ENCODE data around the gene PRTFDC1.

PRTFDC1 gene

DNA sequence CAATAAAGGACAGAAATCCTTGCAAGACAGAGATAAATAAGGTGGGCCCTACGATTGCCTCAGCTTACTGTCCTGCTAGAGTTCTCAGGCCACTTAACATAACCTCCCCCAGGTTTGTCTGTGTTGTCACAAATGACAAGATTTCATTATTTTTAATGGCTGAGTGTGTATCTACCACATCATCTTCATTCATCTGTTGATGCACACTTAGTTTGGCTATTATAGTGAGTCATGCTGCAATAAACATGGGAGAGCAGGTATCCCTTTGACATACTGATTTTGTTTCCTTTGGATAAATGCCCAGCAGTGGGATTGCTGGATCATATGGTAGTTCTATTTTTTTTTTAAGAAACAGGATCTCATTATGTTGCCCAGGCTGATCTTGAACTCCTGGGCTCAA is 60.6 kb downstream of the PRTFDC1 start:
- in situ Hi-C loops (cut with HindIII; ENCODE audit: low pct_ligation_motif_present, low pct_unique_long_range_greater_than_20kb, low sequenced_read_pairs): no loop called here
- DNase-seq: no peak

DNA sequence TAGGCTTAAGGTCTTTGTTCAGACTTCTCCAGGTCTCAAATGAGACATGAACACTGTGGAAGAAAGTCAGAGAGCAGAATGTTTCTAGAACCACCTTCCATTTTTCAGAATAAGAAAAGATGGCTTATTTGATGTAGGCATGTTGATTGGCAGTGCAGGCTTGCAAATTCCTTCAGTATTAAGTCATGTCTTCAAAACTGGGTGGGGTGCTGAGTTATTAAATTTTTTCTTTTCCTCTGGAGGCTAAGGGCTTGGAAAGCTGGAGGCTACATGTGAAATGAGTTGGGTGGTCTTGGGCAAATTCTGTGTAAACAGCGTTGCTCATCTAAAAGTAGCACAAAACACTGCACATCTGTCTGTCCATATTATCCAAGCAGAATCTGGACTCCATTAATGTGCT is 62.8 kb downstream of the PRTFDC1 start:
- in situ Hi-C loops (cut with HindIII; ENCODE audit: low pct_ligation_motif_present, low pct_unique_long_range_greater_than_20kb, low sequenced_read_pairs): no loop called here
- peak; percentile 29 for DNase-seq

DNA sequence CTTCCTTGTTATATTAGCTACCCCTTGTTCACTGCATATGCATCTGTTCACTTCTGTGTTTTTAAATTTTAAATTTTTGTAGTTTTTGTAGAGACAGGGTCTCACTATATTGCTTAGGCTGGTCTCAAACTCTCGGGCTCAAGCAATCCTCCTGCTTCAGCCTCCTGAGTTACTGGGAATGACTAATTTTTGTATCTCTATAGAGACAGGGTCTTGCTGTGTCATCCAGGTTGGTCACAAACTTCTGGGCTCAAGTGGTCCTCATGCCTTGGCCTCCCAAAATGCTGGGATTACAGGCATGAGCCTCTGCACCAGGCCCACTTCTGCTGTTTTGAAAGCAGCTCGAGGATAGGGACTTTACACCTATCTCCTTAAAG is 64.6 kb downstream of the PRTFDC1 start:
- DNase-seq: no peak
- in situ Hi-C loops (cut with HindIII; ENCODE audit: low pct_ligation_motif_present, low pct_unique_long_range_greater_than_20kb, low sequenced_read_pairs): no loop called here

- in situ Hi-C loops (cut with HindIII; ENCODE audit: low pct_ligation_motif_present, low pct_unique_long_range_greater_than_20kb, low sequenced_read_pairs): no loop called here
- DNase-seq: no peak
These were observed 66.1 kb downstream of the PRTFDC1 start for GRCh38 chr10:24886290-24886680.

DNA sequence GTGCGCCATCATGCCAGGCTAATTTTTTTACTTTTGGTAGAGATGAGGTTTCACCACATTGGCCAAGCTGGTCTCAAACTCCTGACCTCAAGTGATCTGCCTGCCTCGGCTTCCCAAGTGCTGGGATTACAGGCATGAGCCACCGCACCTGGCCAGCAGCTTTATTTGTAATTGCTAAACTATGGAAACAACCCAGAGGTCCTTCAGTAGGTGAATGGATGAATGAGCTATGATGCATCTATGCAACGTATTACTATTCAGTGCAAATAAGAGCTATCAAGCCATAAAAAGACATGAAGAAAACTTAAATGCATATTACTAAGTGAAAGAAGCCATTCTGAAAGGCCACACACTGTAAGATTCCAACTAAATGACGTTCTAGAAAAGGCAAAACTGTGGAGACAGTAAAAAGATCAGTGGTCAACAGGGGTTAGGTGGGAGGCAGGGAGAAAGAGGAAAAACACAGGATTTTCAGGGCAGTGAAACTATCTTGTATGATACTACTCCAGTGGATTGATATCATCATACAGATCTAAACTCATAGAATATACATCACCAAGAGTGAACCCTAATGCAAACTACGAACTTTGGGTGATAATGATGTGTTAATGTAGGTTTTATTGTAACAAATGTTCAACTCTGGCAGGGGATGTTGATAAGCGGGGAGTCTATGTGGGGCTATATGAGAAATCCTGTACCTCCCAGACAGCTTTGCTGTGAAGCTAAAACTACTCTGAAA is 66.7 kb downstream of the PRTFDC1 start:
- DNase-seq: no peak
- in situ Hi-C loops (cut with HindIII; ENCODE audit: low pct_ligation_motif_present, low pct_unique_long_range_greater_than_20kb, low sequenced_read_pairs): no loop called here

GRCh38 chr10:24884793-24885192 is 67.6 kb downstream of the PRTFDC1 start:
- in situ Hi-C loops (cut with HindIII; ENCODE audit: low pct_ligation_motif_present, low pct_unique_long_range_greater_than_20kb, low sequenced_read_pairs): no loop called here
- DNase-seq: no peak

DNA sequence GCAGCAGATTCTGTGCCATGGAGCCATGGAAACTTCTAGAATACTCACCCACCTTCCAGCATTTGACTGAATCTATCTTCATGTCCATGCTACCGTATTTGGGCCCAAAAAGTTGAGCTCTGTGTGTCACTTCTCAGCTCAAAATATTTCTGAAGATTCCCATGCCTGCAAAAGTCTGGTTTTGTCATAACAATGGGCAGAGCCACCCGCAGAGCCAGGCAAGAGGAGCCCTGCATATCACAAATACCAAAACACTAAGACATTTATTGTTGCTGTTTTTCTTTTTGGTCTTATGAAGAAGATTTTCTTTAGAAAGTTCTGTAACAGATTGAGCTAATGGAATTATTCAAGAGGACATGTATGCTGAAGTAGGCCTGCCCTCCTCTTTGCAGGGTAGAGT is 68.1 kb downstream of the PRTFDC1 start:
- in situ Hi-C loops (cut with HindIII; ENCODE audit: low pct_ligation_motif_present, low pct_unique_long_range_greater_than_20kb, low sequenced_read_pairs): no loop called here
- DNase-seq: no peak

DNA sequence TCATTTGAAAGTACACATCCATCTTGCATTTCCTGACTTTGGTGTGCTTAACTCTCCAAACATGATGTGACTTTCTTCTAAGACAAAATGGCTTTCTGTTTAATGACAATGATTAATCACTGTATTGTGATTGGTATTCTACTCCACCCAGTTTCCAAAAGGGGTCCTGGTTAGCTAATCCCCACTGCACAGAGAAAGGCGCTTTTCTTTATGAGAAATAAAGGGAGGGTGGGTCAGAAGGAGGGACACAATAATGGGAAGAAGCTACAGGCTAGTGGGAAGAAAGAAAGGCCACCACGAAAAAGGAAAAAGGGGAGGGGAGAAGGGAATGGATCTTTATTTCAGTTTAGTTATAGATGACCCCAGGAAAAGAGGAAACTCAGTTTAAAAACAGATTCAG is 69.2 kb downstream of the PRTFDC1 start:
- in situ Hi-C loops (cut with HindIII; ENCODE audit: low pct_ligation_motif_present, low pct_unique_long_range_greater_than_20kb, low sequenced_read_pairs): no loop called here
- DNase-seq: no peak

GRCh38 chr10:24882047-24882698 is 70.2 kb downstream of the PRTFDC1 start:
- in situ Hi-C loops (cut with HindIII; ENCODE audit: low pct_ligation_motif_present, low pct_unique_long_range_greater_than_20kb, low sequenced_read_pairs): no loop called here
- no peak for DNase-seq

DNA sequence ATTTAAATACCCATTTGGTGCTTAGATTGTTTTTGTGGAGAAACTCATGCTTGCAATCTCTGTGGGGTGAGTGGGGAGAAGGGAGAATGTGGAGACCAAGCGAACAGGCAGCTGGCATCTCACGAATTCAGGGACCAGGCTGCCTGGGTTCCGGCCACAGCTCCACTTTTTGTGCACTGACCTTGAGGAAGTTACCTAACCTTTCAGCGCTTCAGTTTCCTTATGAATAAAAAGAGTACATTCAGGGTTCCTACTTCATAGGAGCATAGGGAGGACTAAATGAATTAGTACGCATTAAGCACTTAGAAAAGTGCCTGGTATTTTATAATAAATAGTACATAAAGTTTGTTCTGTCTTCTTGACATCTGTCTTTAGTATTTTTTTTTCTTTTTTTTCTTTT is 72.5 kb downstream of the PRTFDC1 start:
- in situ Hi-C loops (cut with HindIII; ENCODE audit: low pct_ligation_motif_present, low pct_unique_long_range_greater_than_20kb, low sequenced_read_pairs): no loop called here
- DNase-seq: no peak

DNA sequence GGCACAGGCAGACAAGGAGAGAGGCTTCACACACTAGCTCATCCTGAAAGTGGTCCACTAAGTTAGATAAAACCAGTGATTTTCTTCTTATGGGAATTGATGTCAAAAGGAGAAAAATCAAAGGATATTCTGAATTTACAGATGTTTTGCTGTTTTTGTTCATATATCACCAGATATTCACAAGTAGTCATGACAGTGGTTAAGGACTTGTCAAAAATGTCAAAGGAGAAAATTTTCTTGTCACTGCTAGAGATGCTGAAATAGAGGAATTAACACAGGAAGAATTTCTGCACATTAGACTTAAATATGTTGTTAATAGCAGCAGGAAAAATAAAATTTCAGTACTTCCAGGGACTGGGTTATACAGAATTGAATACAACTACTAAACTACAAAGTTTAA is 78.3 kb downstream of the PRTFDC1 start:
- in situ Hi-C loops (cut with HindIII; ENCODE audit: low pct_ligation_motif_present, low pct_unique_long_range_greater_than_20kb, low sequenced_read_pairs): no loop called here
- DNase-seq: no peak

DNA sequence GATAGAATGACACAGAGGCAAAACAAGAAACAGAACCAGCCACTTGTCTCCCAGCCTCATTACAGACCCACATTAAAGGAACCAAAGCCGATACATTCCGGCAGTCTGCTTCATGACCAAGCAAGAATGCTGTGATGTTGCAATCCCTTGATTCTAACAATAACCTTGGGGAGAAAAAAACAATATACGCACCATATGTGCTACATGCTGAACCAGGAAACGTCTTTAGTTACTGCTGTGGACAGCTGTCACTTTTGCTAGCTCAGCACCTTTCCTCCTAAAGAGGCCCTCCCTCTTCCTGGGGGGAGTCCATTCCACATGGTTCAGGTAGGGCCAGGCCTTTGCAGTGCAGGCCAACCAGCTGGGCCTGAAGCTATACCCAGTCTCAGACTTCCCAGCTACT is 79.1 kb downstream of the PRTFDC1 start:
- in situ Hi-C loops (cut with HindIII; ENCODE audit: low pct_ligation_motif_present, low pct_unique_long_range_greater_than_20kb, low sequenced_read_pairs): no loop called here
- no peak for DNase-seq

DNA sequence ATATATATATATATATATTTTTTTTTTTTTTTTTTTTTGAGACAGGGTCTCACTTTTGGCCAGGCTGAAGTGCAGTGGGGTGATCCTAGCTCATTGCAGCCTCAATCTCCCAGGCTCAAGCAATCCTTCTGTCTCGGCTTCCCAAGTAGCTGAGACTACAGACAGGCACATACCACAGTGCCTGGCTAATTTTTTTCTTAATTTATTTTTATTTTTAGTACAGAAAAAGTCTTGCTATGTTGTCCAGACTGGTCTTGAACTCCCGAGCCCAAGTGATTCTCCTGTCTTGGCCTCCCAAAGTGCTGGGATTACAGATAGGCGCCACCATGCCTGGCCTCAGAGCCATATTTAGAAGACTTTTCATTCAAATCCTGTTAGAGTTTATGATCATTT is 79.6 kb downstream of the PRTFDC1 start:
- DNase-seq: no peak
- in situ Hi-C loops (cut with HindIII; ENCODE audit: low pct_ligation_motif_present, low pct_unique_long_range_greater_than_20kb, low sequenced_read_pairs): no loop called here

- in situ Hi-C loops (cut with HindIII; ENCODE audit: low pct_ligation_motif_present, low pct_unique_long_range_greater_than_20kb, low sequenced_read_pairs): no loop called here
- no peak for DNase-seq
These were observed 80.2 kb downstream of the PRTFDC1 start for GRCh38 chr10:24872049-24872789.

- in situ Hi-C loops (cut with HindIII; ENCODE audit: low pct_ligation_motif_present, low pct_unique_long_range_greater_than_20kb, low sequenced_read_pairs): no loop called here
- DNase-seq: no peak
These were observed 81.1 kb downstream of the PRTFDC1 start for GRCh38 chr10:24871011-24871935.

DNA sequence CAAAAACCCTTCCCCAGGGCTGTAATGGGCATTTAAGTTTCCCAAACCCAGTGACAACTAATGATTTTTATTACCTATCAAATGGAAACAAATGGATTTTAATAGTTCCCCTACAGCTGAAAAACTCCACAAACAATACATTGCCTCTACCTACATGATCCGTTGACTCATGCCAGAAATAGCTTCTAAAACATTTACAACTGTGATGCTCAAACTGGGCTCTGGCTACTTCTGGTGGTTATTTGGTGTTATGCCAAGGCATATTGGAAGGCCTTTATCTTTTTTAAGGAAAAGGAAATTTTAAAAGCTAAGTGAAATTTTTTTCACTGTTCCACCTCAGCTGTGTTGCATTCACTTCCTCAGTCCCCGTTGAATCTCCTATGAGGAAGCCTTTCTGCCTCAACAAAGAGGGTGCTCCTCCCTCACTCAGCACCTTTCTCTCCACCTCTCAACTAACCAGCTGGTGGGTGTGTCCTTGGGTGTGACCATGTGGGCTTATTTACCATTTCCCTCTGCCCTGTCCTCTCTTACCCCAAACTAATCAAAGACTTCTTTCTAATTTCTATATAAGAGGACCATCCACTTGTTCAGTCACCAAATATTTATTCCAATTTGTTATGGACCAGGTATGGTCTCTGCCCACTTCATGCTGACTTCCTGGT is 82.9 kb downstream of the PRTFDC1 start:
- DNase-seq: no peak
- in situ Hi-C loops (cut with HindIII; ENCODE audit: low pct_ligation_motif_present, low pct_unique_long_range_greater_than_20kb, low sequenced_read_pairs): no loop called here

- in situ Hi-C loops (cut with HindIII; ENCODE audit: low pct_ligation_motif_present, low pct_unique_long_range_greater_than_20kb, low sequenced_read_pairs): no loop called here
These were observed 85.5 kb downstream of the PRTFDC1 start for GRCh38 chr10:24866604-24867583.

More at GRCh38 chr10:24866604-24867583, 85.5 kb downstream of the PRTFDC1 start:
- peak; percentile 60 for DNase-seq

Data from ACHN (cell line).